HepG2 (cell line): ENCODE results near the gene GH2. TPM values are rescaled to one million over a fixed set of nuclear protein-coding genes. Genes with fewer than 3 reads are reported as not detected.

Experiments used
- ADNP ChIP-seq: sonication (generic); formaldehyde crosslinking; IDR thresholded peaks from 2 replicates; pipeline ENCODE4 v1.4.0; 2020; ENCODE audit warnings: missing genetic modification reagents
- ATAD3A ChIP-seq: sonication (generic); formaldehyde crosslinking; IDR thresholded peaks from 2 replicates; pipeline ENCODE4 v1.4.0; 2020; ENCODE audit warnings: missing genetic modification reagents
- DBP ChIP-seq: sonication (generic); formaldehyde crosslinking; IDR thresholded peaks from 2 replicates; pipeline ENCODE4 v1.4.0; 2020; ENCODE audit warnings: missing genetic modification reagents; ENCODE audit errors: not compliant biosample characterization
- EHMT2 ChIP-seq: fragments of 200-600 bp; sonication (generic); IDR thresholded peaks from 2 replicates; pipeline ENCODE4 v1.7.0; 2017; ENCODE audit warnings: antibody characterized with exemption, low read depth, low read length, borderline replicate concordance
- FOSL2 ChIP-seq: sonication (generic); formaldehyde crosslinking; IDR thresholded peaks from 2 replicates; pipeline ENCODE4 v1.4.0; 2020; ENCODE audit warnings: missing genetic modification reagents
- KDM5B ChIP-seq: sonication (generic); formaldehyde crosslinking; IDR thresholded peaks from 2 replicates; pipeline ENCODE4 v1.4.0; 2020; ENCODE audit warnings: missing genetic modification reagents, mild to moderate bottlenecking, borderline replicate concordance
- KMT2A ChIP-seq: sonication (generic); formaldehyde crosslinking; IDR thresholded peaks from 2 replicates; pipeline ENCODE4 v1.4.0; 2020; ENCODE audit warnings: missing genetic modification reagents
- MAFF ChIP-seq: IDR thresholded peaks from 2 replicates; pipeline ENCODE4 v1.6.1; 2011; ENCODE audit warnings: low read depth, low read length, improper control_type of control experiment
- MAX ChIP-seq: IDR thresholded peaks from 2 replicates; pipeline ENCODE4 v1.6.1; 2012; ENCODE audit warnings: inconsistent platforms
- MBNL3 ChIP-seq: fragments of 250-450 bp; sonication (Bioruptor Pico); conservative IDR thresholded peaks from 2 replicates; pipeline ENCODE4 v1.8.0; 2022; ENCODE audit warnings: mild to moderate bottlenecking, inconsistent platforms
- PRPF4 ChIP-seq: fragments of 200-400 bp; formaldehyde crosslinking; IDR thresholded peaks from 2 replicates; pipeline ENCODE4 v1.6.1; 2016; ENCODE audit warnings: low read length, low read depth; ENCODE audit not compliant: poor library complexity, severe bottlenecking
- SALL1 ChIP-seq: sonication (generic); formaldehyde crosslinking; IDR thresholded peaks from 2 replicates; pipeline ENCODE4 v1.8.0; 2022; ENCODE audit warnings: mild to moderate bottlenecking, missing genetic modification reagents
- SALL2 ChIP-seq: sonication (generic); formaldehyde crosslinking; IDR thresholded peaks from 2 replicates; pipeline ENCODE4 v1.8.1; 2023; ENCODE audit warnings: mild to moderate bottlenecking, missing genetic modification reagents, inconsistent platforms
- SETDB1 ChIP-seq: sonication (generic); formaldehyde crosslinking; IDR thresholded peaks from 2 replicates; pipeline ENCODE4 v1.5.1; 2020; ENCODE audit warnings: missing genetic modification reagents, mild to moderate bottlenecking, borderline replicate concordance
- SP1 ChIP-seq, 2 experiments: fragments of 450-650 bp in 1 of 2; sonication (generic) in 1 of 2; formaldehyde crosslinking in 1 of 2; IDR thresholded peaks; 2 replicates each; pipeline versions ENCODE4 v1.4.0 to v1.6.1; 2016 to 2020; ENCODE audit warnings: missing genetic modification reagents in 1 of 2
- SRF ChIP-seq: IDR thresholded peaks from 2 replicates; pipeline ENCODE4 v1.6.1; 2011; ENCODE audit warnings: mild to moderate bottlenecking, low read depth, low read length, moderate library complexity
- SSRP1 ChIP-seq: IDR thresholded peaks from 2 replicates; pipeline ENCODE4 v1.6.1; 2016; ENCODE audit warnings: control low read depth
- TBX3 ChIP-seq: fragments of 450-650 bp; IDR thresholded peaks from 2 replicates; pipeline ENCODE4 v1.6.1; 2017; ENCODE audit warnings: antibody characterized with exemption, mild to moderate bottlenecking, inconsistent platforms, borderline replicate concordance
- XBP1 ChIP-seq: sonication (generic); formaldehyde crosslinking; IDR thresholded peaks from 2 replicates; pipeline ENCODE4 v1.5.0; 2020; ENCODE audit warnings: missing genetic modification reagents
- ZNF121 ChIP-seq: sonication (generic); formaldehyde crosslinking; IDR thresholded peaks from 2 replicates; pipeline ENCODE4 v1.5.0; 2020; ENCODE audit warnings: mild to moderate bottlenecking, missing genetic modification reagents
- ZNF282 ChIP-seq: fragments of 450-650 bp; IDR thresholded peaks from 2 replicates; pipeline ENCODE4 v1.6.1; 2018; ENCODE audit not compliant: partially characterized antibody
- ZNF510 ChIP-seq: sonication (generic); formaldehyde crosslinking; IDR thresholded peaks from 2 replicates; pipeline ENCODE4 v1.4.0; 2020; ENCODE audit warnings: low read depth, mild to moderate bottlenecking, missing genetic modification reagents
- ZNF557 ChIP-seq: sonication (generic); formaldehyde crosslinking; IDR thresholded peaks from 2 replicates; pipeline ENCODE4 v1.4.0; 2020; ENCODE audit warnings: missing genetic modification reagents
- ZNF639 ChIP-seq: conservative IDR thresholded peaks from 2 replicates; pipeline ENCODE4 v1.6.1; 2018; ENCODE audit warnings: missing genetic modification reagents
- ZSCAN29 ChIP-seq: sonication (generic); formaldehyde crosslinking; conservative IDR thresholded peaks from 2 replicates; pipeline ENCODE4 v1.4.0; 2020; ENCODE audit warnings: mild to moderate bottlenecking, missing genetic modification reagents
- ZSCAN31 ChIP-seq: sonication (generic); formaldehyde crosslinking; IDR thresholded peaks from 2 replicates; pipeline ENCODE4 v1.5.0; 2020; ENCODE audit warnings: low read depth, mild to moderate bottlenecking, missing genetic modification reagents
- polyA plus RNA-seq, 8 experiments: library from polyadenylated mRNA; depleted of rRNA in 3 of 8; stranded (reverse) in 7 of 8; unstranded in 1 of 8; fragments of >200 nt; fragmentation: Illumina TruSeq in 4 of 8; extraction: Trizol in 4 of 8; gene quantifications; 2 replicates each; pipeline versions ENCODE4 v1.2.1 to v1.2.3, GENCODE V29; 2011 to 2016; ENCODE audit warnings: low read depth in 4 of 8, missing spikeins in 1 of 8, mixed read lengths in 1 of 8; ENCODE audit not compliant: insufficient read depth in 1 of 8
- total RNA-seq, 5 experiments: library from RNA; depleted of rRNA; stranded (reverse); fragments of >200 nt; fragmentation: Illumina TruSeq; extraction: Trizol; gene quantifications; 2 replicates each; pipeline ENCODE4 v1.2.3, GENCODE V29; 2016; ENCODE audit warnings: low read depth in 1 of 5
- TF ChIP-seq, protein P1 (sequence below): sonication (generic); formaldehyde crosslinking; IDR thresholded peaks from 2 replicates; pipeline ENCODE4 v1.8.0; 2022; ENCODE audit warnings: mild to moderate bottlenecking, missing genetic modification reagents; ENCODE audit not compliant: insufficient replicate concordance
- TF ChIP-seq, protein P2 (sequence below): IDR thresholded peaks from 2 replicates; pipeline ENCODE4 v1.6.1; 2016; ENCODE audit warnings: mild to moderate bottlenecking, missing biosample characterization, missing genetic modification reagents

GH2 gene
- total and polyA plus RNA-seq, 2 of the 13 experiments (the other 11 are each of a cell fraction or from before 2014, with no cell fraction given), result not detected

DNA sequence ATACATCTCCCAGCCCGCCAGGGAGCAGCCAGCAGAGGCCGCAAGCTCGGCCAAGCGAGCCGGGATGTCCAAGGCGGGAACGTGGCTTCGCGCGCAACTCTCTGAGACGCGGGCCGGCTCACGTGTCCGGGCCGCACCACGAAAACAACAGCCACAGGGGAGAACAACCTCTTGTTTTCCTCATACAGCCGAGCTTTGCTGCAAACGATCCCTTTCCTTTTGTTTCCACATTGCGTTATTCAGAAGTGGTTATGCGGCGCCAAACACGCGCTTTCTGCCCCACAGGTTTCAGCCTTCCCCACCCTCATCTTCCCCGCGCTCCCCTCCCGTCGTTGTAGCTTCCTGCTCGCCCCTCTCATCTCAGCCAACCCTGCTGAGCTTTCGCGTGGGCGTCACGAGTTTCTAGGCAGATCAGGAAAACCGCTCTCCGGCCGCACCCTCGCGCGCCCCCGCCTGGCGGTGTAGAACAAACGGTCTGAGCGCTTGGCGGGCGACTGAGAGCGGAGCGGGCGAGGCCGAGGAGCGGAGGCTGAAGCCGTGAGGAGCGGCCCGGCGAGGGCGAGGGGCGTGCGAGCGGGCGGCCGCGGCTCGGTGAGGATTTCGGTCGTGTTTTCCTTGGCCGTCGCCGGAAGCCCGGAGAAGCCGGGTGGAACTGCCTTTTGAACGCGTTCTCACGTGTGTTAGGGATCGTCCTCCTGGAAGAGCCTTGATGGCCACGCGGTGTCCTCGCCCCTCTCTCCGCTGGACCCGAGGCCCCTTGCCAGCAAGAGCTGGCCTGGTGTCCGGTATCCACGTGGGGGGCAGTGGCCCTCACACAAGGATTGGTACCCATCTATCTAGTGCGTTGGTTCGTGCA lies 32.7 kb downstream of the GH2 start (continued):
- peak; percentile 39; the same call in 1 of the 2 replicates for TF ChIP-seq MAX
- TF ChIP-seq SSRP1 (CRISPR knock-in tag), result no peak
- peak; percentile 30; the same call in 1 of the 2 replicates for TF ChIP-seq KDM5B
- TF ChIP-seq ZSCAN31, result no peak
- TF ChIP-seq ADNP, result no peak
- no peak for TF ChIP-seq ZNF510 (CRISPR knock-in tag)
- no peak for TF ChIP-seq PRPF4
- TF ChIP-seq, protein P1, sequence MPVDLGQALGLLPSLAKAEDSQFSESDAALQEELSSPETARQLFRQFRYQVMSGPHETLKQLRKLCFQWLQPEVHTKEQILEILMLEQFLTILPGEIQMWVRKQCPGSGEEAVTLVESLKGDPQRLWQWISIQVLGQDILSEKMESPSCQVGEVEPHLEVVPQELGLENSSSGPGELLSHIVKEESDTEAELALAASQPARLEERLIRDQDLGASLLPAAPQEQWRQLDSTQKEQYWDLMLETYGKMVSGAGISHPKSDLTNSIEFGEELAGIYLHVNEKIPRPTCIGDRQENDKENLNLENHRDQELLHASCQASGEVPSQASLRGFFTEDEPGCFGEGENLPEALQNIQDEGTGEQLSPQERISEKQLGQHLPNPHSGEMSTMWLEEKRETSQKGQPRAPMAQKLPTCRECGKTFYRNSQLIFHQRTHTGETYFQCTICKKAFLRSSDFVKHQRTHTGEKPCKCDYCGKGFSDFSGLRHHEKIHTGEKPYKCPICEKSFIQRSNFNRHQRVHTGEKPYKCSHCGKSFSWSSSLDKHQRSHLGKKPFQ (CRISPR knock-in tag), result no peak
- TF ChIP-seq, protein P2, sequence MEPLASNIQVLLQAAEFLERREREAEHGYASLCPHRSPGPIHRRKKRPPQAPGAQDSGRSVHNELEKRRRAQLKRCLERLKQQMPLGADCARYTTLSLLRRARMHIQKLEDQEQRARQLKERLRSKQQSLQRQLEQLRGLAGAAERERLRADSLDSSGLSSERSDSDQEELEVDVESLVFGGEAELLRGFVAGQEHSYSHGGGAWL (CRISPR knock-in tag), result no peak
- no peak for TF ChIP-seq SETDB1
- peak; percentile 43; the same call in 1 of the 2 replicates for TF ChIP-seq SALL1 (CRISPR knock-in tag)
- TF ChIP-seq XBP1, result no peak
- no peak for TF ChIP-seq TBX3
- no peak for TF ChIP-seq SALL2
- no peak for TF ChIP-seq DBP
- no peak for TF ChIP-seq FOSL2
- no peak for TF ChIP-seq MAFF
- TF ChIP-seq KMT2A (CRISPR knock-in tag), result no peak
- no peak for TF ChIP-seq ZNF639 (CRISPR knock-in tag)
- no peak for TF ChIP-seq SP1 (IDR thresholded peaks at IDR 0.05)
- TF ChIP-seq SP1 (CRISPR knock-in tag; IDR thresholded peaks at IDR 0.05), result no peak
- no peak for TF ChIP-seq SRF
- no peak for TF ChIP-seq ZNF121 (CRISPR knock-in tag)
- TF ChIP-seq ATAD3A (CRISPR knock-in tag), result no peak
- no peak for TF ChIP-seq MBNL3 (CRISPR knock-in tag)
- TF ChIP-seq EHMT2, result no peak
- TF ChIP-seq ZNF557 (CRISPR knock-in tag), result no peak
- TF ChIP-seq ZSCAN29 (CRISPR knock-in tag), result no peak
- no peak for TF ChIP-seq ZNF282
